Measurements from ENCODE around the gene CSAD. TPM values are rescaled to one million over a fixed set of nuclear protein-coding genes. Genes with fewer than 3 reads are reported as not detected.

Gene CSAD
- total and polyA plus RNA-seq, 2 of the 13 experiments (the other 11 are each of a cell fraction or from before 2014, with no cell fraction given): 7.2 to 23.5 TPM

DNA sequence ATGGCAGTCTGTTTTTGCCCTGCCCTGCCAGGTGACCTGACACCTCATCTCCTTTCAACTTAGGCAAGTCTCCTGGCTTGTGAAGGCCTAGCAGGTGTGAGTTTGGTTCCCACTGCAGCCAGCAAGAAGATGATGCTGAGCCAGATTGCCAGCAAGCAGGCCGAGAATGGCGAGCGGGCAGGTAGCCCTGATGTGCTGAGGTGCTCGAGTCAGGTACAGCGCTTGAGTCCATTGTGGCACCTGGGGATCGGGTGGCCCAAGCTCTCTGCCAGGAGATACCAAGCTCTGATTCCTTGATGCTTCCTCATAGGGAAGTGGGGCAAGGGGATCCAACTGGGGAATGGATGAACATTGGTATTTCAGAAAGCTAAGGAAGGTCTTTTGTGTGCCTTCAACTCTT is 4.1 kb upstream of the CSAD start:
- Histone ChIP-seq H3K4me3 (replicated peaks in 1 of 3; ENCODE audit: insufficient read depth in 1 of 3, low read depth in 2 of 3, low read length in 3 of 3) (no peak overlapping the region), H3K9me3 (ENCODE audit: low read length) (no peaks in the 10 kb centered on the region), H3K79me2 (ENCODE audit: insufficient read depth, low read length) (peaks cover 29% of the 10 kb centered on the region), H3K4me2 (ENCODE audit: low read depth, low read length) (no peak overlapping the region), H3K27ac (ENCODE audit: extremely low read length, insufficient read depth, low read length) (no peak overlapping the region), H3K27me3 (ENCODE audit: control insufficient read depth in 1 of 2, insufficient read depth in 2 of 2, low read length in 2 of 2) (no peaks in the 10 kb centered on the region; a peak in 1 of 5 replicates), H2AFZ (ENCODE audit: low read length) (no peak overlapping the region), H3K36me3 (replicated peaks in 1 of 2; ENCODE audit: control insufficient read depth in 1 of 2, insufficient read depth in 2 of 2, low read length in 2 of 2) (peaks cover 30 to 69% of the 10 kb centered on the region in 2 experiments), H3K9ac (ENCODE audit: insufficient read depth, low read depth, low read length) (no peak overlapping the region), H3K4me1 (ENCODE audit: insufficient read depth, low read length) (peaks cover 41% of the 10 kb centered on the region), H4K20me1 (ENCODE audit: insufficient read depth, low read length) (peaks cover 15% of the 10 kb centered on the region)
- in situ Hi-C loops (cut with HindIII; ENCODE audit: extremely low pct_ligation_motif_present, low pct_unique_long_range_greater_than_20kb): no loop called here
- FAIRE-seq: no peak
- intact Hi-C loops (cut with micrococcal nuclease; ENCODE audit: unreplicated experiment): no loop called here
- ChIA-PET CTCF (ENCODE audit: low intra/inter-chr PET ratio, low total read pairs) (no interaction called here), POLR2A (interaction anchor here (1.7 kb wide), 1 partner anchor 10 kb away, joined by 4 read pairs; no protein-coding TSS in a partner anchor)
- TF ChIP-seq CHD2 (IDR thresholded peaks at IDR 0.05; ENCODE audit: low read depth, low read length) (no peak), ZSCAN12 (CRISPR knock-in tag; IDR thresholded peaks at IDR 0.05) (no peak), CC2D1A (CRISPR knock-in tag; IDR thresholded peaks at IDR 0.05) (no peak), ZNF766 (CRISPR knock-in tag; IDR thresholded peaks at IDR 0.05; ENCODE audit: borderline replicate concordance) (no peak), ZNF224 (CRISPR knock-in tag; IDR thresholded peaks at IDR 0.05) (no peak), ZNF792 (CRISPR knock-in tag; IDR thresholded peaks at IDR 0.05) (no peak), ZC3H4 (CRISPR knock-in tag; IDR thresholded peaks at IDR 0.05; ENCODE audit: borderline replicate concordance) (no peak), TEAD2 (CRISPR knock-in tag; IDR thresholded peaks at IDR 0.05) (no peak)
- no TSS peak for BruUV-seq (replicated peaks)
- 92% methylated on average over 6 of the region's 6 CpGs for WGBS (ENCODE audit: low lambda C conversion rate)
- ATAC-seq: no peak
- no peak for DNase-seq (ENCODE audit: low spot score)

DNA sequence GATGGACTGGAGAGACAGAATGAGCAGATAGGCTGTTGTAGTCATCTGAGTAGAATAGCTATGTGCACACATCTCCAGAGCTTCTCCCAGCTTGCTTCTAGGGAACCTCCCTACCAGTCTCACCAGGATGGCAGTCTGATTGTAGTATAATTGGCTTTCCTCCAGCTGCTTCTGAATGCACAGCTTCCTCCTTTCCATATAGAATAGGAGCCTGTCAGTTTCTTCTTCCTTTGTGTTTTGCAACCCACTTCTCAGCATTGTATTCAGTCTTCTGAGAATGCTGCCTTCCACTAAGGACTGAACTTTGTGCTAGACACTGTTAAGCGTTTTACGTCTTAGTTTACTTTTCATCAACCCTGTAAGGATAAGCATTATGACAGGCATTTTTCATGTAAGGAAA is 2.2 kb upstream of the CSAD start:
- H3K36me3 ChIP-seq (replicated peaks in 1 of 2; ENCODE audit: control insufficient read depth in 1 of 2, insufficient read depth in 2 of 2, low read length in 2 of 2): peaks cover 24 to 58% of the 10 kb centered on the region in 2 experiments
- ATAC-seq: no peak
- peak overlapping the region in 2 of 3 experiments; percentile 10 to 27; a peak in 2 of 6 replicates for H3K4me3 ChIP-seq (replicated peaks in 1 of 3; ENCODE audit: insufficient read depth in 1 of 3, low read depth in 2 of 3, low read length in 3 of 3)
- peaks cover 51% of the 10 kb centered on the region for H3K4me1 ChIP-seq (ENCODE audit: insufficient read depth, low read length)
- no peaks in the 10 kb centered on the region; a peak in 1 of 5 replicates for H3K27me3 ChIP-seq (ENCODE audit: control insufficient read depth in 1 of 2, insufficient read depth in 2 of 2, low read length in 2 of 2)
- in situ Hi-C loops (cut with HindIII; ENCODE audit: extremely low pct_ligation_motif_present, low pct_unique_long_range_greater_than_20kb) (no loop called here), intact Hi-C loops (cut with micrococcal nuclease; ENCODE audit: unreplicated experiment) (no loop called here)
- 0 out of 2 replicates have a peak, but pooled peaks have one; percentile 30 for TF ChIP-seq RBFOX2 (IDR thresholded peaks at IDR 0.05; ENCODE audit: low read depth, low read length)
- TF ChIP-seq, protein P1, sequence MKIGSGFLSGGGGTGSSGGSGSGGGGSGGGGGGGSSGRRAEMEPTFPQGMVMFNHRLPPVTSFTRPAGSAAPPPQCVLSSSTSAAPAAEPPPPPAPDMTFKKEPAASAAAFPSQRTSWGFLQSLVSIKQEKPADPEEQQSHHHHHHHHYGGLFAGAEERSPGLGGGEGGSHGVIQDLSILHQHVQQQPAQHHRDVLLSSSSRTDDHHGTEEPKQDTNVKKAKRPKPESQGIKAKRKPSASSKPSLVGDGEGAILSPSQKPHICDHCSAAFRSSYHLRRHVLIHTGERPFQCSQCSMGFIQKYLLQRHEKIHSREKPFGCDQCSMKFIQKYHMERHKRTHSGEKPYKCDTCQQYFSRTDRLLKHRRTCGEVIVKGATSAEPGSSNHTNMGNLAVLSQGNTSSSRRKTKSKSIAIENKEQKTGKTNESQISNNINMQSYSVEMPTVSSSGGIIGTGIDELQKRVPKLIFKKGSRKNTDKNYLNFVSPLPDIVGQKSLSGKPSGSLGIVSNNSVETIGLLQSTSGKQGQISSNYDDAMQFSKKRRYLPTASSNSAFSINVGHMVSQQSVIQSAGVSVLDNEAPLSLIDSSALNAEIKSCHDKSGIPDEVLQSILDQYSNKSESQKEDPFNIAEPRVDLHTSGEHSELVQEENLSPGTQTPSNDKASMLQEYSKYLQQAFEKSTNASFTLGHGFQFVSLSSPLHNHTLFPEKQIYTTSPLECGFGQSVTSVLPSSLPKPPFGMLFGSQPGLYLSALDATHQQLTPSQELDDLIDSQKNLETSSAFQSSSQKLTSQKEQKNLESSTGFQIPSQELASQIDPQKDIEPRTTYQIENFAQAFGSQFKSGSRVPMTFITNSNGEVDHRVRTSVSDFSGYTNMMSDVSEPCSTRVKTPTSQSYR (CRISPR knock-in tag; IDR thresholded peaks at IDR 0.05; ENCODE audit: borderline replicate concordance): no peak
- H4K20me1 ChIP-seq (ENCODE audit: insufficient read depth, low read length): peaks cover 15% of the 10 kb centered on the region
- H3K4me2 ChIP-seq (ENCODE audit: low read depth, low read length): peak overlapping the region; percentile 80
- CTCF ChIA-PET (ENCODE audit: low intra/inter-chr PET ratio, low total read pairs): no interaction called here
- 90% methylated on average over 2 of the region's 2 CpGs for WGBS (ENCODE audit: low lambda C conversion rate)
- DNase-seq (ENCODE audit: low spot score): no peak
- no peak overlapping the region for H2AFZ ChIP-seq (ENCODE audit: low read length)
- H3K27ac ChIP-seq (ENCODE audit: extremely low read length, insufficient read depth, low read length): no peak overlapping the region
- peaks cover 32% of the 10 kb centered on the region for H3K79me2 ChIP-seq (ENCODE audit: insufficient read depth, low read length)
- no TSS peak for BruUV-seq (replicated peaks)
- POLR2A ChIA-PET: interaction anchor here (0.8 to 3.0 kb wide), 5 partner anchors 12 to 318 kb away, joined by 3 to 8 read pairs (median 3); partner anchors contain the start of genes PFDN5 and TARBP2
- H3K9me3 ChIP-seq (ENCODE audit: low read length): no peaks in the 10 kb centered on the region
- no peak for FAIRE-seq
- H3K9ac ChIP-seq (ENCODE audit: insufficient read depth, low read depth, low read length): peak overlapping the region; percentile 27; the same call in 1 of the 2 replicates

Measured in HepG2 (cell line).